ENCODE results near the gene TPM3.

TPM3 gene

GRCh38 chr1:154199563-154199879 lies 7.6 kb upstream of the TPM3 start:
- no peaks in the 10 kb centered on the region for H3K9me3 ChIP-seq
- no peaks in the 10 kb centered on the region for H3K27me3 ChIP-seq
- H3K4me1 ChIP-seq = peaks cover 0 to 5% (median 1%) of the 10 kb centered on the region in 4 donors
- H3K27ac ChIP-seq = peak overlapping the region; percentile 51 to 52
- intact Hi-C loops (cut with DNase I; ENCODE audit: low total_unique reads) = loop anchor here (5.0 kb wide), 1 partner anchor 73 kb away; the partner anchor contains the start of gene HAX1
- TF ChIP-seq CTCF (IDR thresholded peaks at IDR 0.05) = no peak
- DNase-seq = no peak
- peak overlapping the region in 1 of 2 donors; percentile 19 for H3K4me3 ChIP-seq
- H3K36me3 ChIP-seq = no peaks in the 10 kb centered on the region

- Histone ChIP-seq H3K9me3 (no peaks in the 10 kb centered on the region), H3K36me3 (no peaks in the 10 kb centered on the region), H3K4me1 (peaks cover 0 to 5% (median 1%) of the 10 kb centered on the region in 4 donors), H3K27ac (peak overlapping the region; percentile 51 to 52), H3K27me3 (peaks cover 0 to 3% of the 10 kb centered on the region in 2 donors), H3K4me3 (peak overlapping the region in 1 of 2 donors; percentile 19)
- intact Hi-C loops (cut with DNase I; ENCODE audit: low total_unique reads) = loop anchor here (5.0 kb wide), 1 partner anchor 73 kb away; the partner anchor contains the start of gene HAX1
- DNase-seq = peak; percentile 29 to 36
- peak; percentile 45 to 49 for TF ChIP-seq CTCF (IDR thresholded peaks at IDR 0.05)
Observed at GRCh38 chr1:154198756-154199562, 7.1 kb upstream of the TPM3 start.

GRCh38 chr1:154193821-154194220 lies 1.9 kb upstream of the TPM3 start:
- Histone ChIP-seq H3K36me3 (no peaks in the 10 kb centered on the region), H3K27me3 (peaks cover 0 to 8% of the 10 kb centered on the region in 2 donors), H3K27ac (no peak overlapping the region), H3K4me1 (peaks cover 0 to 18% (median 8%) of the 10 kb centered on the region in 4 donors), H3K9me3 (no peaks in the 10 kb centered on the region), H3K4me3 (no peak overlapping the region)
- no peak for TF ChIP-seq CTCF (IDR thresholded peaks at IDR 0.05)
- intact Hi-C loops (cut with DNase I; ENCODE audit: low total_unique reads) = no loop called here
- peak in 1 of 2 donors; percentile 45 for DNase-seq

GRCh38 chr1:154192476-154192875 lies 576 bp upstream of the TPM3 start:
- H3K36me3 ChIP-seq = no peaks in the 10 kb centered on the region
- no peak overlapping the region for H3K27ac ChIP-seq
- intact Hi-C loops (cut with DNase I; ENCODE audit: low total_unique reads) = no loop called here
- peaks cover 0 to 18% (median 8%) of the 10 kb centered on the region in 4 donors for H3K4me1 ChIP-seq
- TF ChIP-seq CTCF (IDR thresholded peaks at IDR 0.05) = no peak
- H3K9me3 ChIP-seq = no peaks in the 10 kb centered on the region
- peaks cover 0 to 8% of the 10 kb centered on the region in 2 donors for H3K27me3 ChIP-seq
- H3K4me3 ChIP-seq = no peak overlapping the region
- peak in 1 of 2 donors; percentile 21 for DNase-seq

- H3K27me3 ChIP-seq = peaks cover 0 to 8% of the 10 kb centered on the region in 2 donors
- no peaks in the 10 kb centered on the region for H3K9me3 ChIP-seq
- H3K36me3 ChIP-seq = no peaks in the 10 kb centered on the region
- TF ChIP-seq CTCF (IDR thresholded peaks at IDR 0.05) = no peak
- H3K4me1 ChIP-seq = peaks cover 0 to 18% (median 8%) of the 10 kb centered on the region in 4 donors
- peak in 1 of 2 donors; percentile 13 for DNase-seq
- intact Hi-C loops (cut with DNase I; ENCODE audit: low total_unique reads) = no loop called here
- peak overlapping the region in 1 of 2 donors; percentile 15 for H3K27ac ChIP-seq
- no peak overlapping the region for H3K4me3 ChIP-seq
Observed at GRCh38 chr1:154190550-154190949, 1.4 kb downstream of the TPM3 start.

All from tibial artery (tissue), 4 donors.